NCI-H524 (cell line): ENCODE measurements around the gene ASTN2.

Experiments
- DNase-seq, 2 experiments: peaks; one replicate each; lab custom pipeline; 2025; lab: John Stamatoyannopoulos, UW

The ASTN2 gene

DNA sequence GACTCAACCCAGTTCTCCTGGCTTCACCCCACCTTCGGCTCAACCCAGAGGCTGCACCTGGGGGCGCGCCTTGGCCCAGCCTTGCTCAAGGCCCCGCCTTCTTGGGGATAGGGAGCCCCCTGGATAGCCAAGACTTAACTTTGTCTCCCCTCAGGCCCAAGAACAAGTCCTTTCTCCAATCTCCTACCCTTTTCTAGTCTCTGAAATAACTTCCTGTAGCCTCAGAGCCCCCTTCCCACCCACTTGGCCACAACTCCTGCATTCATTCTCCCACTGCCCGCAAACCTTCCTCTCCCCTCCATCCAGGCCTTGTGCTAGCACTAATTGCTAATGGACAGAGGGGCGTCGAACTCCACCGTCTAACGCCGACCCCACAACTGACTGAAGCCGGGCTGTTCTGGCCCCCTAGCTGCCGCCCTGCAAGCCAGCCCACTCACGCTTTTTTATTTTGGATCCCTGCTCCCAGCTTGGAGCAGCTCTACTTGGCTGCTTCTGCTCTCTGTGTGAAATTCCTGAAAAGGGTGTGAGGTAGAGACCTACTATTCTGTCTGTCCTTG, 579 bp upstream of the ASTN2 start:
- peak in 1 of 2 experiments; percentile 28 for DNase-seq

GRCh38 chr9:117414220-117414905, 494 bp downstream of the ASTN2 start:
- peak in 1 of 2 experiments; percentile 56 for DNase-seq

DNA sequence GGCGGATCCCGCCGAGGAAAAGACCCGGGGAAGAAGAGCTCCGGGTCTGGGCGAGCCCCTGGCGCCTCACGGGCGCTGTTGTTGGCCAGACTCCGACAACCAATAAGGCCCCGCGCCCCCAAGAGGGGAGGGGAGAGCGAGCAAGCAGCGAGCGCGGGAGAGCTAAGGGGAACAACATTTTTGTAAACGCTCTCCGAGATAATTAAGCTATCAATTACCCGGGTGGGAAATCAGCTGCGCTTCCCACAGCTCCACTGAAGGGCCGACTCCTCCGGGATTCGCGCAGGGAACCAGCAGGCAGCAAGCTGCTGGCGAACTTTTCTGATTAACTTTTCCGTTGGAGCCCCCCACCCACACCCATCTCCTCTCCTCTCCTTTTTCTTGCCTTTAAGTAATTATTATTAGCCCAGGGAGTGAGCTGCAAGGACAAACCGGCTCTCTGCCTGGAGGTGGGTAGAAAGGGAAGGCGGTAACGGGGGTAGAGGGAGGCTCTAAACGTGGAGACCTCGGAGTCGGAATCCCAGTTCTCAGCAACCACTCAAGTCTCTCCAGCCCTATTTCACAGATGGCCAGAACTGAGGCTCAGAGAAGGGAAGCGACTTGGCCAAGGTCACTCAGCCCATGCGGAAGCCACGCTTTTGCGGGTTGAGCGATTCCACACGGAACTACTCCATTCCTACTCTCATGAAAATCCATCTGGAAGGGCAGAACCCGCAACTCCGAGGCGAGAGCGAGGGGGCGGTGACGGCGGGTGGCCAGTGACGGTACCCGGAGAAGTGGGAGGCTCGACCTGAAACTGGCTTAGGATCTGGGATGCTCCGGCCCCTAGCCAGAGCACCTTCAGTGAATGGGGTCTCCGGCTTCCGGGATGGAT, 1.3 kb downstream of the ASTN2 start:
- peak; percentile 52 to 79 for DNase-seq

DNA sequence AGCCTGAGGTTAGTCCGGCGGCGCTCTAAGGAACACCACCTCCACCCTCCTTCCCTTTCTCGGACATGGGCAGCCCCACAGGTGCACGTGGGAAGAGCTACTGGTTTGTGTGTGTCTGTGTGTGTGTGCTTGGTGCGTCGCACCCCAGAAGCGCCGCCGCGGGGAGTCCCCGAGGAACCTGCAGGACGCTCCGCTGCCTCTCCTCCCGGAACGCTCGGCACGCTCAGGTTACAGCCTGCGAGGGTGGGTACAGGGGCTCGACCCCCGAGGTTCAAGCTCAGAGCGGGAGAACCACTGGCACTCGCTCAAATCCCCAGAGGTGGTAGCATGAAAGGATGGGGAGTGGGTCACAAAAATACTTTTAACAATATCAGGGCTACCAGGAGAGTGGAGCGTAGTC, 2.0 kb downstream of the ASTN2 start:
- peak in 1 of 2 experiments; percentile 37 for DNase-seq

DNA sequence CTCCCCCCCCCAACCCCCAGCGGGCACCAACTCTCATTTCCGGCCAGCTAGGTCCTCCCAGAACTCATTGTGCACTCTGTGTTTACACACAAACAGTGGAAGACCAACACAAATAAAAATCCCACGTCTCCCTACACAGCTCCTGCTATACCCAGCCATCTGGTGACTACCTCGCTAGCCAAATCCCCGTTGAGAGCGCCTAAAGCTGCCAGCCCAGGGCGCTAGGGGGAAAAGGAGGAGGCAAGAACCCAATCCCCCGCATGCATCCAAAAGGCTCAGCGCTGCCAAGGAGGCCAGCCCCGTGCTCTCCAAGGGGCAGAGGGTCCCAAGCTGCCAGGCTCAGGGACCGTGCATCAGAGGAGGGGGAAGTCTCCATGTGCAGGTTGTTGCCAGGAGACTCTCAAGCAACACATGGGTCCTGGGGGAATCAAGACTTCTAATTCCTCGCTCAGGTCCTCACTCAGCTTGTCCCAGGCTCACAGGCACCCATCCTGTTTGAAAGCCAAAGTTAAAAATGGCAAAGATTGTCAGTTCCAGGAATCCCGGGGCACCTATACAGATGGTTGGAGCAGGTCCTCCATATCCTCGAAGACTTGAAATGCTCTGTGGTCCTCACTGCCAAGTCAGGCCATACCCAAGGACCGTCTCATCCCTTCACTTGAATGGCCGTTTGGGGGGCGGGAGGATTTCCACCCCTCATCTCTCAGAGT, 2.7 kb downstream of the ASTN2 start:
- DNase-seq: peak; percentile 88 to 93

DNA sequence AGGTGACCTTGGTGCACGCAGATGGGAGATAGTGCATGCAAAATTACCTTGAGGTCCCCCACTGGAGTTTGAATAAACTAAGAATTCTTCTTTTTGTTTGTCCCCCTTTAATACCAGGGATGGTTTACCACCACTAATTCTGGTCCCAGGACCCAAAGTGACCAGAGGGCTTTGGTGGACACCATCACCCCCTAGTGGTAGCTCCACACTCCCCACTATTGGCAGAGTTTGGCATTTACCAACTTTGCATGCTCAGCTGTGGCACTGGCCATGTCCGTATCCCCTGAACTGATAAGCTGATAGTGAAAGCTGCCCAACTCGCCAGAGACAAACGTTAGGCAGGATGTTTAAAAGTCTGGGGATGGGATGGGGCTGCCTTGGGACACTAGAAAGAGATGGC, 3.3 kb downstream of the ASTN2 start:
- DNase-seq: peak; percentile 29 to 74

DNA sequence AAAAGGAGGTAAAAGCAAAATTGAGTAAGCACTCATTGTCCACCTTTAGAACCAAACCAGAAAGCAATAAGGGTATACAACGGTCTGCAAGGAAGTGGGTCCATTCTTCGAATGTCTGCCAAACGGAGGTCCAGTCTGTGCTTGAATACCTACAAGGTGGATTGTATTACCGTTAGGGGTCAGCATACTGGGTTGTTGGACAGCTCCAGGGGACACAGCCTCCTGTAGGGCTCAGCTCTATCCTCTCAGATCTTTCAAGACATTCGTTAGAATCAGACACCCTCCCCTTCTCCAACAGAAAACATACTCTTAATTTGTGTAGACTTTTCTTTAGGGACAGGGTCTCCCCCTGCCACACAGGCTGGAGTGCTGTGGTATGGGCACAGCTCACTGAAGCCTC, 5.5 kb downstream of the ASTN2 start:
- no peak for DNase-seq

- peak in 1 of 2 experiments; percentile 11 for DNase-seq
These were observed 7.3 kb downstream of the ASTN2 start for GRCh38 chr9:117407436-117408022.

GRCh38 chr9:117405950-117406705, 8.7 kb downstream of the ASTN2 start:
- peak; percentile 12 to 46 for DNase-seq

GRCh38 chr9:117403848-117404247, 11.0 kb downstream of the ASTN2 start:
- DNase-seq: peak; percentile 97 to 99

- DNase-seq: peak in 1 of 2 experiments; percentile 97
These were observed 11.4 kb downstream of the ASTN2 start for GRCh38 chr9:117403403-117403811.

DNA sequence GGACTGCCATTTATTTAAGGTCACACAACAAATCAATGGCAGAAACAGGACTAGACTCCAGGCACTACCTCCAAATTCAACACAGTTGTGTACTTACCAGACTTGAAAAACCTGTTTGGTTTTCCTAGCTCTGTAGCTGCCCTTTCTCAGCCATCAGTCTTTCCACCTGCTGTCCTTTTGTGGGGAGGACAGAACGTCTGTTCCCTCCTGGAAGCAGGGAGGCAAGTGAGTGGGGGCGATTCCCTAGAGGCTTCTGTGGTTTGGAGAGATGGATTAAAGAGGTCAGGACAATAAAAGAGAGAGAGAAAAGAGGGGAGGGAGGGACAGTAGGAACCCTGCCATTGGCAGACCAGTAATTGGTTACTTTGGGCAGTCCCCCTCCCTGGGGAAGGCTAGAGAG, 14.7 kb downstream of the ASTN2 start:
- DNase-seq: peak; percentile 96 to 98

GRCh38 chr9:117395151-117395650, 19.7 kb downstream of the ASTN2 start:
- no peak for DNase-seq

- DNase-seq: no peak
These were observed 20.2 kb downstream of the ASTN2 start for GRCh38 chr9:117394655-117395054.

DNA sequence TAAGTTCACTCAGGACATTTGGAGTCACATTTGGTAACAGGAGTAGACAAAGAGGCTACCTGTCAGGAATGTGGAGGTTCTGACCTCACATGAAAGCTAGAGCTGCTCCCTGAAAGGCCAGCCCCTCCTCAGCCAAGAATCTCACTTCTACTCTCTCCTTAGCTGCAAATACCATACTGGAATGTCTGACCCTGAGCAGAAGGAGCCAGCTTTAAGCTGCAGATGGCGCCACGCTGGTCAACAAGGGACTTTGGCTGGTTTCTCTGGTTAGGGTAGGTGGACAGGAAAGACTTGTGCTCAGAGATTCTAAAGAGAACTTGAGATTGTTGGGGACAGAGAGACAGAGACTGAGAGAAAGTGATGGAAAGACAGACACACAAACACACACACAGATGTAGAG, 21.9 kb downstream of the ASTN2 start:
- no peak for DNase-seq

DNA sequence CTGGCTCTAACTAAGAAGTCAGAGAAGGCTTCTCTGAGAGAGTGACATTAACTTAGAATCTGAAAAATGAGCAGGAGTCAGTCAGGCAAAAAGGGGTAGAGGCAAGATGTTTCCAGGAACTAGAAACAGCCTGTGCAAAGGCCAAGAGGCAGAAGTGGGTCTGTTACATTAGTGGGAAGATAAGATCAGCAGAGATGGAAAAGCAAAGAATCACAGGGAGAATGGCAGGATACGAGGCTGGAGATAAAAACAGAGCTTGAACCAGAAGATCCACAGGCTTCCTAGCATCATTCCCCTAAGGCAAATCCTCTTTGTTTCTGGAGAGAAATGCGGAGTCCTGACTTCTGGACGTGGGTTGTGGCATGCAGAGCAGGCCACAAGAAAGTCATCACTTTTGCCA, 27.4 kb downstream of the ASTN2 start:
- no peak for DNase-seq

DNA sequence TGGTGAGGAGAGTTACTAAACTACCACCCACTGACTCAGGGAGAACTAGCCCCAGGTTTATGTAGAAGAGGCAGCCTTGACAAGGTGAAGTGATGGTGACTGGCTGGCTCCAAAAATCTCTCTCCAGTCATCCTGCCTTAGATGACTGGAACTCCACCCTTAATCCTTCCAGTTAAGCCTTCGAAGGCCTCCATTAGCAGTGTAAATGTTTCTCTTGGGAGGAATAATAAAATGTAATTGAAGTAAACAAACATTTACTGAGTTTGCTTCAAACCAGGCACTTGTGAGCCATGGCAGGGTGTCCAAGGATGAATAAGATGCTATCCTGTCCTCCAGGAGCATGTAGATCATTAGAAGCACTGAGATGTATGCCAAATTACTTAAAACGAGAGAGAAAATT, 35.5 kb downstream of the ASTN2 start:
- no peak for DNase-seq

DNA sequence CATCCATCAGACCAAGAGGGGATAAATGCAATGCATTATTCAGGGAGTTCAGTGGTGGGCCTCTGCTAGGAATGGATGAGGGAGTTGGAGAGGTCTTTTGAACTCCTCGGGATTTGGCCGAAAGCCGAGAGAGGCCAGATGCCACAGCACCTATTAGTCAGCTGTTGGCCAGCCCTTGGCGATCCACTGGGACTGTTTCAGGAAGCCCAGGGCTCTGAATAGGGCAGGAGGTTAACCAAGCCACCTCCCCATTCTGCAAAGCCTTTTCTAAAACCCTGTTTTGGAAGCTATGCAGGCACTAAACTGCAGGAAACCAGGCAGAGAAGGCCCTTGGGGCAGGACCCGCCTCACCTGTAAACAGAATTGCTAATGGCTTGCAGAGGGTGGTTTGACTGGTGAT, 37.8 kb downstream of the ASTN2 start:
- DNase-seq: peak; percentile 76 to 85

- peak; percentile 75 to 89 for DNase-seq
These were observed 38.9 kb downstream of the ASTN2 start for GRCh38 chr9:117375956-117376355.

DNA sequence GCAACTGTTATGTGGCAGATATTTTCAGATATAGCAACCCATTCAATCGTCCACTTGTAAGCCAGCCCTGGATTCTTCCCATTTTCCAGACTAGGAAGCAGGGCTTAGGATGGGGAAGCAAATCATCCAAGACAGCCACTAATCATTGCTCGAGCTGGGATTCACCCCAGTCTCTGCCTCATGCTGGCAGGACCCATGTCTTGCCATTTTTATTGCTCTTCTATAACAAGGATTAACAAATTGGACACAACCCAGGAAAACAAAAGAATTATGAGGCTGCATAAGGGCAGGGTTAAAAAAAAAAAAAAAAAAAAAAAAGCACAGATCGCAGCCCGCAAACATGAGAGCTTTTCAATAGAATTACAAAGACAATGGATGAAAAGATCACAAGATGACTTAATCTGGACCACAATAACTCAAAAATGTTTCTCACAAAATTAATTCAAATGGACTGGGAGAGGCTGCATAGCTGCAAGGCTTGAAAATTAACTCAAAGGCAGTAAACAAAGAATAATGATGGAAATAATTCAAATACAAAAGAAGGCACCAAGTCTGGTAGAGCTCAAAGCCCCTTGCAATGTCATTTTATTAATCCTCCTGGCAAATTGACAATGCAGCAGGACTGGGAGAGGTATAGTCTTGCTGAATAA, 40.7 kb downstream of the ASTN2 start:
- no peak for DNase-seq
